Ishikawa (cell line): ENCODE measurements around the gene NR1H4.

Experiments used
- CEBPB ChIP-seq: IDR thresholded peaks from 2 replicates; pipeline ENCODE4 v1.6.1; 2012
- CREB1 ChIP-seq: IDR thresholded peaks from 2 replicates; pipeline ENCODE4 v1.6.1; 2012; ENCODE audit warnings: low read depth
- EGR1 ChIP-seq: IDR thresholded peaks from 2 replicates; pipeline ENCODE4 v1.6.1; 2012
- EP300 ChIP-seq: IDR thresholded peaks from 2 replicates; pipeline ENCODE4 v1.6.1; 2012; ENCODE audit warnings: borderline replicate concordance
- FOXM1 ChIP-seq: IDR thresholded peaks from 2 replicates; pipeline ENCODE4 v1.6.1; 2012; ENCODE audit warnings: low read depth, borderline replicate concordance
- NFIC ChIP-seq: IDR thresholded peaks from 2 replicates; pipeline ENCODE4 v1.6.1; 2012
- RAD21 ChIP-seq: IDR thresholded peaks from 2 replicates; pipeline ENCODE4 v1.6.1; 2012; ENCODE audit warnings: low read depth
- TAF1 ChIP-seq: IDR thresholded peaks from 2 replicates; pipeline ENCODE4 v1.6.1; 2012; ENCODE audit warnings: low read depth, mild to moderate bottlenecking
- TCF12 ChIP-seq: IDR thresholded peaks from 2 replicates; pipeline ENCODE4 v1.6.1; 2012; ENCODE audit warnings: low read depth
- TEAD4 ChIP-seq: IDR thresholded peaks from 2 replicates; pipeline ENCODE4 v1.6.1; 2012
- YY1 ChIP-seq: IDR thresholded peaks from 2 replicates; pipeline ENCODE4 v1.6.1; 2012; ENCODE audit warnings: low read depth
- ZBTB7A ChIP-seq: IDR thresholded peaks from 2 replicates; pipeline ENCODE4 v1.6.1; 2012; ENCODE audit warnings: low read depth
- TF ChIP-seq, protein P1 (sequence below): IDR thresholded peaks from 2 replicates; pipeline ENCODE4 v1.6.1; 2012; ENCODE audit warnings: low read depth, mild to moderate bottlenecking
- TF ChIP-seq, protein P2 (sequence below): IDR thresholded peaks from 2 replicates; pipeline ENCODE4 v1.6.1; 2012
- TF ChIP-seq, protein P3 (sequence below): IDR thresholded peaks from 2 replicates; pipeline ENCODE4 v1.6.1; 2012

The NR1H4 gene

DNA sequence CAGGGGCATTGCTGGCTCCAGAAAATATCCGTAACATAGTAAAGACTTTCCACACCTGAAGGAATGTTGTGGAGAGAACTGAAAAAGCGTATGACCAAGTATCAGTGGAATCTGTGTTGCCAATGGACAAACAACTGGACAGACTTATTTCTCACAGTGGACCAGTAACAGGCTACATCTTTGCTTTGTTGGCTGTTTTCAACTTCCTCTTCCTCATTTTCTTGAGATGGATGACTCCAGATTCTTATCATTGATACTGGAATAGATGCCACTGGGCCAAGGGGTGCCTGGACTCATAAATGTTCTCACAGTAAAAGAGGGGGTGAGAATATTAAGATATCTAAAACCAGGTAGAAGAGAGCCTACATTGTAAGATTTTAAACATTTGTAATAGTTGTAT lies 106.2 kb downstream of the NR1H4 start:
- TF ChIP-seq TCF12 (no peak), EP300 (no peak), TEAD4 (no peak), ZBTB7A (no peak), TAF1 (no peak), YY1 (no peak), CEBPB (no peak), EGR1 (no peak), NFIC (no peak), CREB1 (no peak), FOXM1 (no peak), RAD21 (no peak)
- TF ChIP-seq, protein P1, sequence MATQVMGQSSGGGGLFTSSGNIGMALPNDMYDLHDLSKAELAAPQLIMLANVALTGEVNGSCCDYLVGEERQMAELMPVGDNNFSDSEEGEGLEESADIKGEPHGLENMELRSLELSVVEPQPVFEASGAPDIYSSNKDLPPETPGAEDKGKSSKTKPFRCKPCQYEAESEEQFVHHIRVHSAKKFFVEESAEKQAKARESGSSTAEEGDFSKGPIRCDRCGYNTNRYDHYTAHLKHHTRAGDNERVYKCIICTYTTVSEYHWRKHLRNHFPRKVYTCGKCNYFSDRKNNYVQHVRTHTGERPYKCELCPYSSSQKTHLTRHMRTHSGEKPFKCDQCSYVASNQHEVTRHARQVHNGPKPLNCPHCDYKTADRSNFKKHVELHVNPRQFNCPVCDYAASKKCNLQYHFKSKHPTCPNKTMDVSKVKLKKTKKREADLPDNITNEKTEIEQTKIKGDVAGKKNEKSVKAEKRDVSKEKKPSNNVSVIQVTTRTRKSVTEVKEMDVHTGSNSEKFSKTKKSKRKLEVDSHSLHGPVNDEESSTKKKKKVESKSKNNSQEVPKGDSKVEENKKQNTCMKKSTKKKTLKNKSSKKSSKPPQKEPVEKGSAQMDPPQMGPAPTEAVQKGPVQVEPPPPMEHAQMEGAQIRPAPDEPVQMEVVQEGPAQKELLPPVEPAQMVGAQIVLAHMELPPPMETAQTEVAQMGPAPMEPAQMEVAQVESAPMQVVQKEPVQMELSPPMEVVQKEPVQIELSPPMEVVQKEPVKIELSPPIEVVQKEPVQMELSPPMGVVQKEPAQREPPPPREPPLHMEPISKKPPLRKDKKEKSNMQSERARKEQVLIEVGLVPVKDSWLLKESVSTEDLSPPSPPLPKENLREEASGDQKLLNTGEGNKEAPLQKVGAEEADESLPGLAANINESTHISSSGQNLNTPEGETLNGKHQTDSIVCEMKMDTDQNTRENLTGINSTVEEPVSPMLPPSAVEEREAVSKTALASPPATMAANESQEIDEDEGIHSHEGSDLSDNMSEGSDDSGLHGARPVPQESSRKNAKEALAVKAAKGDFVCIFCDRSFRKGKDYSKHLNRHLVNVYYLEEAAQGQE: no peak
- TF ChIP-seq, protein P2, sequence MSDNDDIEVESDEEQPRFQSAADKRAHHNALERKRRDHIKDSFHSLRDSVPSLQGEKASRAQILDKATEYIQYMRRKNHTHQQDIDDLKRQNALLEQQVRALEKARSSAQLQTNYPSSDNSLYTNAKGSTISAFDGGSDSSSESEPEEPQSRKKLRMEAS: no peak
- TF ChIP-seq, protein P3, sequence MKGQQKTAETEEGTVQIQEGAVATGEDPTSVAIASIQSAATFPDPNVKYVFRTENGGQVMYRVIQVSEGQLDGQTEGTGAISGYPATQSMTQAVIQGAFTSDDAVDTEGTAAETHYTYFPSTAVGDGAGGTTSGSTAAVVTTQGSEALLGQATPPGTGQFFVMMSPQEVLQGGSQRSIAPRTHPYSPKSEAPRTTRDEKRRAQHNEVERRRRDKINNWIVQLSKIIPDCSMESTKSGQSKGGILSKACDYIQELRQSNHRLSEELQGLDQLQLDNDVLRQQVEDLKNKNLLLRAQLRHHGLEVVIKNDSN: no peak

DNA sequence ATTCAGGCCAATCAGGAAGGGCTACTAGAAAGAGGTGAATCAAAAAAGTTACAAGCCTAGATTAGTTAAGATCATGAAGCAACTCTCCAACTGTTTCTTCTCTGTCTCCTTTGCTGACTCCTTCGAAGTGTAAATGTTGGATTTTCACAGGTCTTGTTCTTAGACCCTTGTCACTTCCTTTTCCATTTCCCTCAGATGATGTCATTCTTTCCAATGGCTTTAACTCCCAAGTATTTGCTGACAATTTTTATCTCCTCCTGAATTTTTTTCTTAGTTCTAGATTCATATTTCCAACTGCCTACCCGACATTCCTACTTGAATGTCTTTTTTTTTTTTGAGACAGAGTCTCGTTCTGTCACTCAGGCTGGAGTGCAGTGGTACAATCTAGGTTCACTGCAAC lies 110.6 kb downstream of the NR1H4 start:
- TF ChIP-seq EGR1: no peak
- TF ChIP-seq FOXM1: no peak
- no peak for TF ChIP-seq TCF12
- TF ChIP-seq NFIC: no peak
- TF ChIP-seq, protein P2: no peak
- no peak for TF ChIP-seq YY1
- TF ChIP-seq, protein P3: no peak
- TF ChIP-seq, protein P1: no peak
- no peak for TF ChIP-seq CREB1
- no peak for TF ChIP-seq CEBPB
- TF ChIP-seq RAD21: no peak

DNA sequence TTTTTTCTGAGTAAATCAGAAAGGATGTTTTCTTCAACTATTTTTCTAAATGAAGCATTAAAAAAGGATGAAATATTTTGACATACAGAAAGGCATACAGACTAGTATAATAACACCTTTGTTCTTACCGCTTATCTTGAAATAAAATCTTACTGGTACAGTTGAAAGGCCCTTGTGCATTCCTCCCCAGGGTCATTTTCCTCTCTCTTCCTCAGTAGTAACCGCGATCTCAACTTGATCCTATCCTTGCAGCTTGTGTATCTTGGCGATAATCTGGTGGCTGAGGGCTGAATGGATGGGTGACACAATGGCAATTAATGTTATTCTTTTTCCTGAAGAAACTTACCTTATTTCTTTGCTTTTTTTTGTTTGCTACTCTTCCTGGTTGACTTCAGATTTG lies 118.3 kb downstream of the NR1H4 start:
- TF ChIP-seq EP300 (no peak), RAD21 (no peak), FOXM1 (no peak), TAF1 (no peak), ZBTB7A (no peak), TEAD4 (no peak), NFIC (no peak), TCF12 (no peak), CEBPB (no peak), YY1 (no peak), CREB1 (no peak), EGR1 (no peak)
- TF ChIP-seq, protein P3: no peak
- TF ChIP-seq, protein P1: no peak
- TF ChIP-seq, protein P2: no peak

- TF ChIP-seq CEBPB (no peak), EGR1 (no peak), CREB1 (no peak), TEAD4 (no peak), FOXM1 (no peak), YY1 (no peak), RAD21 (no peak), TCF12 (no peak)
- TF ChIP-seq, protein P2: no peak
- TF ChIP-seq, protein P3: no peak
Observed at GRCh38 chr12:100593490-100593889, 119.8 kb downstream of the NR1H4 start.
